Thoracic aorta (tissue), 2 donors: Measurements from ENCODE around the gene SRY. TPM values are rescaled to one million over a fixed set of nuclear protein-coding genes. Genes with fewer than 3 reads are reported as not detected.
A peak's percentile ranks its signal among the peaks of the same experiment; 100 is the strongest.

Experiments
- ATAC-seq: fragments of 150-250 bp; one replicate; pipeline ENCODE4 v1.8.0; 2017; ENCODE audit warnings: low read depth; ENCODE audit not compliant: insufficient number of reproducible peaks, low FRiP score
- DNase-seq: peaks from one replicate; pipeline ENCODE4 v3.0.0-alpha.2; 2020; ENCODE audit warnings: low spot score
- H3K27ac ChIP-seq, 2 donors: fragments of 200-600 bp; sonication (generic); 1 replicate in 1 of 2; 2 replicates in 1 of 2; pipeline ENCODE4 v1.5.1; 2016; ENCODE audit warnings: mild to moderate bottlenecking in 2 of 2, moderate library complexity in 2 of 2
- H3K27me3 ChIP-seq: fragments of 200-600 bp; sonication (generic); replicated peaks from 2 replicates; pipeline ENCODE4 v1.6.0; 2016; ENCODE audit warnings: mild to moderate bottlenecking; ENCODE audit not compliant: insufficient read depth
- H3K36me3 ChIP-seq: fragments of 200-600 bp; sonication (generic); one replicate; pipeline ENCODE4 v1.5.1; 2016
- H3K4me1 ChIP-seq, 2 donors: fragments of 200-600 bp; sonication (generic); 1 replicate in 1 of 2; 2 replicates in 1 of 2; pipeline versions ENCODE4 v1.5.1 to v1.6.0; 2016; ENCODE audit warnings: low read depth in 2 of 2, mild to moderate bottlenecking in 1 of 2; ENCODE audit not compliant: control insufficient read depth in 1 of 2
- H3K4me3 ChIP-seq: fragments of 200-600 bp; sonication (generic); 2 replicates; pipeline ENCODE4 v1.5.1; 2016; ENCODE audit warnings: mild to moderate bottlenecking
- H3K9me3 ChIP-seq: fragments of 200-600 bp; sonication (generic); 2 replicates; pipeline ENCODE4 v1.5.1; 2016
- CTCF ChIP-seq: fragments of 200-600 bp; sonication (generic); IDR thresholded peaks from one replicate; pipeline ENCODE4 v1.5.1; 2019; ENCODE audit warnings: antibody characterized with exemption
- total RNA-seq, 2 donors: library from RNA; depleted of rRNA; stranded (reverse); fragments of >200 nt; gene quantifications; one replicate each; pipeline versions ENCODE4 v1.1.0 to v1.2.3, GENCODE V29; 2016

Gene SRY
- total RNA-seq, 2 donors from 2014 or later = not detected

- TF ChIP-seq CTCF = no peak
- no peak overlapping the region for H3K4me3 ChIP-seq
- no peak for ATAC-seq
- H3K36me3 ChIP-seq = no peaks in the 10 kb centered on the region
- no peaks in the 10 kb centered on the region for H3K9me3 ChIP-seq
- H3K4me1 ChIP-seq = no peaks in the 10 kb centered on the region
- H3K27me3 ChIP-seq = no peaks in the 10 kb centered on the region
- no peak overlapping the region for H3K27ac ChIP-seq
- DNase-seq = no peak
Measured at GRCh38 chrY:2800246-2800645, 12.8 kb upstream of the SRY start.

- Histone ChIP-seq H3K36me3 (no peaks in the 10 kb centered on the region), H3K9me3 (no peaks in the 10 kb centered on the region), H3K27ac (no peak overlapping the region), H3K4me1 (no peaks in the 10 kb centered on the region), H3K4me3 (no peak overlapping the region), H3K27me3 (no peaks in the 10 kb centered on the region)
- no peak for TF ChIP-seq CTCF
- DNase-seq (no peak), ATAC-seq (no peak)
Measured at GRCh38 chrY:2797991-2798390, 10.5 kb upstream of the SRY start.

- DNase-seq = no peak
- Histone ChIP-seq H3K4me1 (no peaks in the 10 kb centered on the region), H3K4me3 (no peak overlapping the region), H3K9me3 (no peaks in the 10 kb centered on the region), H3K27me3 (no peaks in the 10 kb centered on the region), H3K36me3 (no peaks in the 10 kb centered on the region), H3K27ac (no peak overlapping the region)
- ATAC-seq = no peak
- no peak for TF ChIP-seq CTCF
Measured at GRCh38 chrY:2796977-2797523, 9.6 kb upstream of the SRY start.

GRCh38 chrY:2789756-2790155 lies 2.3 kb upstream of the SRY start:
- H3K36me3 ChIP-seq = no peaks in the 10 kb centered on the region
- H3K9me3 ChIP-seq = no peaks in the 10 kb centered on the region
- ATAC-seq = no peak
- DNase-seq = no peak
- no peaks in the 10 kb centered on the region for H3K4me1 ChIP-seq
- no peak for TF ChIP-seq CTCF
- H3K4me3 ChIP-seq = no peak overlapping the region
- H3K27ac ChIP-seq = no peak overlapping the region
- H3K27me3 ChIP-seq = no peaks in the 10 kb centered on the region

GRCh38 chrY:2786876-2787512 lies 488 bp downstream of the SRY start:
- ATAC-seq (no peak), DNase-seq (no peak)
- Histone ChIP-seq H3K27ac (no peak overlapping the region), H3K27me3 (no peaks in the 10 kb centered on the region), H3K4me1 (no peaks in the 10 kb centered on the region), H3K9me3 (no peaks in the 10 kb centered on the region), H3K36me3 (no peaks in the 10 kb centered on the region), H3K4me3 (peak overlapping the region; percentile 42)
- no peak for TF ChIP-seq CTCF

Other genes with a start within 250 kb of the SRY start
- gene RPS4Y1, start 53.9 kb upstream of the SRY start, total RNA-seq = 100 to 1,000 TPM; 125 to 133 TPM
- 10 to 100 TPM; 13.1 to 14.0 TPM for gene ZFY, start 147.7 kb upstream of the SRY start, total RNA-seq